Natural killer cell treated with Interleukin-12 subunit alpha and Interleukin-12 subunit beta and Interleukin-15 and Interleukin-18, amount 100 ng/mL, for 72 hours (primary cell): ENCODE measurements around the gene CST11. TPM values are rescaled to one million over a fixed set of nuclear protein-coding genes. Genes with fewer than 3 reads are reported as not detected.
A peak's percentile ranks its signal among the peaks of the same experiment; 100 is the strongest.

Source experiments
- ATAC-seq, 2 donors: fragments of 150-1000 bp; cut with Tn5 transposase in 1 of 2; sonication (Bioruptor Pico), chemical (Tn5 transposase) in 1 of 2; 2 replicates each; pipeline ENCODE4 v1.10.0; 2021
- DNase-seq: peaks from one replicate; pipeline ENCODE4 v3.0.0; 2022; ENCODE audit warnings: low spot score
- H3K27ac Mint-ChIP-seq, 2 donors: 1 replicate in 1 of 2; 2 replicates in 1 of 2; pipeline ENCODE4 v1.8.0; 2022; ENCODE audit warnings: mixed read lengths in 2 of 2, mild to moderate bottlenecking in 1 of 2, moderate library complexity in 1 of 2
- H3K27me3 Mint-ChIP-seq, 2 donors: 1 replicate in 1 of 2; 2 replicates in 1 of 2; pipeline ENCODE4 v1.8.0; 2022; ENCODE audit warnings: mixed read lengths in 2 of 2
- H3K36me3 Mint-ChIP-seq: one replicate; pipeline ENCODE4 v1.8.0; 2022; ENCODE audit warnings: mixed read lengths
- H3K4me1 Mint-ChIP-seq, 2 donors: 1 replicate in 1 of 2; 2 replicates in 1 of 2; pipeline ENCODE4 v1.8.0; 2022; ENCODE audit warnings: low read depth in 2 of 2, mixed read lengths in 2 of 2, mild to moderate bottlenecking in 1 of 2
- H3K4me3 Mint-ChIP-seq: one replicate; pipeline ENCODE4 v1.8.0; 2022; ENCODE audit warnings: mixed read lengths
- H3K9me3 Mint-ChIP-seq: 2 replicates; pipeline ENCODE4 v1.8.0; 2022; ENCODE audit warnings: mixed read lengths
- total RNA-seq, 2 donors: library from RNA; stranded (reverse); gene quantifications; one replicate each; pipeline ENCODE4 v1.2.3, GENCODE V29; 2022

Gene CST11
- total RNA-seq, 2 donors from 2014 or later = not detected

DNA sequence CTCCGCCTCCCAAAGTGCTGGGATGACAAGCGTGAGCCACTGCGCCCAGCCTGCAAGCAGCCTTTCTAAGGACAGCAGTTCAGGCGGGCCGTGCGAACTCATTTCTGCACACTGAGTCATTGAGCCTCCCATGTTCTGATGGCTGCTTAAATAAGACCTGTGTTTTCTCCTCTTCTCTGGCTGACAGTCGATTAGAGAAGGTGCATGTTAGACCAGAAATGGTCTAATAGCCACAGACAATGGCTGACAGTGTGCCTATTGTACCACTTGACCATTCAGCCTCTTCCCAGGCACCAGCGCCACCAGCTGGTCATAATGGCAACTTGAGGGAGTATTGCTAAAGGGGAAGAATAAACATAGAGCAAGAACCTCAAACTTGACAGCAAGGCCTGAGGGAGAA is 6.2 kb downstream of the CST11 start:
- no peaks in the 10 kb centered on the region for H3K36me3 Mint-ChIP-seq
- H3K4me1 Mint-ChIP-seq = peaks cover 0 to 20% of the 10 kb centered on the region in 2 donors
- H3K27ac Mint-ChIP-seq = peak overlapping the region in 1 of 2 donors; percentile 74
- H3K27me3 Mint-ChIP-seq = no peaks in the 10 kb centered on the region
- no peak overlapping the region for H3K4me3 Mint-ChIP-seq
- DNase-seq = no peak
- H3K9me3 Mint-ChIP-seq = no peaks in the 10 kb centered on the region
- no peak for ATAC-seq

- DNase-seq (no peak), ATAC-seq (no peak)
- H3K36me3 Mint-ChIP-seq = no peaks in the 10 kb centered on the region
- H3K9me3 Mint-ChIP-seq = no peaks in the 10 kb centered on the region
- H3K27ac Mint-ChIP-seq = no peak overlapping the region
- H3K4me3 Mint-ChIP-seq = no peak overlapping the region
- peaks cover 0 to 16% of the 10 kb centered on the region in 2 donors for H3K4me1 Mint-ChIP-seq
- H3K27me3 Mint-ChIP-seq = no peaks in the 10 kb centered on the region
These were observed 7.0 kb downstream of the CST11 start for GRCh38 chr20:23445596-23446217.

- H3K27ac Mint-ChIP-seq = no peak overlapping the region
- no peak overlapping the region for H3K4me3 Mint-ChIP-seq
- no peaks in the 10 kb centered on the region for H3K36me3 Mint-ChIP-seq
- peaks cover 0 to 14% of the 10 kb centered on the region in 2 donors for H3K4me1 Mint-ChIP-seq
- H3K27me3 Mint-ChIP-seq = no peaks in the 10 kb centered on the region
- ATAC-seq (no peak), DNase-seq (no peak)
- no peaks in the 10 kb centered on the region for H3K9me3 Mint-ChIP-seq
These were observed 7.8 kb downstream of the CST11 start for GRCh38 chr20:23444859-23445258.

DNA sequence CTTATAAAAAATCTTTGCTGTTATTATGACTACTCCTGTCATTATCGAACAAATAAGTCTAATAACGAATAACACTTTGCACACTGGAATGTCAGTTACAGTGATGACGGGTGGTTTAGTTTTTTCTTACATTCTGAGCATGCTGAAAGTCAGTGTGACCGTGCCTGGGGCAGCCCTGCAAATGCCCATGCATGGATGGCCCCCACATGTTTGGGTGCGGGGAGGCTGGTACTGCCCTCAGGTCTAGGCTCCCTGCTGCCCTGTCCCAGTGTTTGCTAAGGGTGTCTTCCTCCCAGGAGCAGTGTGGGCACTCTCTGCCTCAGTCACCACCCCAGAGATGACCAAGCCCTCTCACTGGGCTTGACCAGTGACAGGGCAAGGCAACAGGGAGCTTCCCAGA is 10.2 kb downstream of the CST11 start:
- Mint-ChIP-seq H3K4me3 (no peak overlapping the region), H3K27me3 (peaks cover 0 to 2% of the 10 kb centered on the region in 2 donors), H3K4me1 (peaks cover 0 to 7% of the 10 kb centered on the region in 2 donors), H3K9me3 (no peaks in the 10 kb centered on the region), H3K36me3 (no peaks in the 10 kb centered on the region), H3K27ac (no peak overlapping the region)
- no peak for DNase-seq
- ATAC-seq = no peak

DNA sequence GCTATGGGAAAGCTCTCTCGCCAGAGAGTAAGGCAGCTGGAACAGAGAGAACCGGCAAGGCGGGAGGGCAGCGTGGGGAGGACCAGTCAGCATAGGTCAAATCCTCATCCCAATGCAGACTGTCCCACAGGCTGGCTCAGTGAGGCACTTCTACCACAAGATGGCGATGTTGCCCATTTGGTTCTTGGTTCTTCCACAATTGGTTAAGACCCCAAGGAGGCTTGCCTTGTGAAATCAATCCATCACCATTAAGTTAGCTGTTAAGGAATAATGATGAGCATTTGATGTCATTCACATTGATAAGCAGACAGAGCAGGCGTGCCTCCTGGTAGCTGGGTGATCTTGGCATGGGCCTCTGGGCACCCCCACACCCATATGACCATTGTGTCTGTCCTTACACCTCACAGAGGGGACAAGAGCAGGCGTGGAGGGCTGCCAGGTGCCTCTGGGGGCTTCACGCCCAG is 10.8 kb downstream of the CST11 start:
- peaks cover 0 to 7% of the 10 kb centered on the region in 2 donors for H3K4me1 Mint-ChIP-seq
- DNase-seq (no peak), ATAC-seq (peak; percentile 74 to 87)
- no peaks in the 10 kb centered on the region for H3K9me3 Mint-ChIP-seq
- no peaks in the 10 kb centered on the region for H3K36me3 Mint-ChIP-seq
- no peak overlapping the region for H3K4me3 Mint-ChIP-seq
- peaks cover 0 to 2% of the 10 kb centered on the region in 2 donors for H3K27me3 Mint-ChIP-seq
- no peak overlapping the region for H3K27ac Mint-ChIP-seq

DNA sequence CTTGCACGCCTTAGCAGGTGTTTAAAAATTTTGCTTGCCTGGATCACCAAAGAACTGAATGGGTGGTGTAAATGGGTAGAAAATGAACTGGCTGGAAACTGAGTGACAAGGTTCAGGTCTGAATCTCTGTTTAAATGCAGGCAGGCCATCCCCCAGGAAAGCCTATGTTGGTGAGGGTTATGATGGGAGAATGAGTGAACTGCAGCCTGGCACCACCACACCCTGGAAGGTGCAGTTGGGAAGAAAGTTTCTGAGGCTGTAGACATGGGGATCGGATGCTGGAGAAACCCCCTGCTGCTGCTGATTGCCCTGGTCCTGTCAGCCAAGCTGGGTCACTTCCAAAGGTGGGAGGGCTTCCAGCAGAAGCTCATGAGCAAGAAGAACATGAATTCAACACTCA is 12.7 kb downstream of the CST11 start:
- peaks cover 0 to 3% of the 10 kb centered on the region in 2 donors for H3K4me1 Mint-ChIP-seq
- no peak for ATAC-seq
- no peaks in the 10 kb centered on the region for H3K9me3 Mint-ChIP-seq
- peaks cover 2 to 5% of the 10 kb centered on the region in 2 donors for H3K27me3 Mint-ChIP-seq
- no peaks in the 10 kb centered on the region for H3K36me3 Mint-ChIP-seq
- no peak overlapping the region for H3K4me3 Mint-ChIP-seq
- no peak overlapping the region for H3K27ac Mint-ChIP-seq
- DNase-seq = no peak

- Mint-ChIP-seq H3K4me1 (peaks cover 0 to 3% of the 10 kb centered on the region in 2 donors), H3K27me3 (peaks cover 2 to 8% of the 10 kb centered on the region in 2 donors), H3K27ac (no peak overlapping the region), H3K36me3 (no peaks in the 10 kb centered on the region), H3K9me3 (no peaks in the 10 kb centered on the region), H3K4me3 (no peak overlapping the region)
- ATAC-seq (no peak), DNase-seq (no peak)
These were observed 14.0 kb downstream of the CST11 start for GRCh38 chr20:23438661-23439060.

DNA sequence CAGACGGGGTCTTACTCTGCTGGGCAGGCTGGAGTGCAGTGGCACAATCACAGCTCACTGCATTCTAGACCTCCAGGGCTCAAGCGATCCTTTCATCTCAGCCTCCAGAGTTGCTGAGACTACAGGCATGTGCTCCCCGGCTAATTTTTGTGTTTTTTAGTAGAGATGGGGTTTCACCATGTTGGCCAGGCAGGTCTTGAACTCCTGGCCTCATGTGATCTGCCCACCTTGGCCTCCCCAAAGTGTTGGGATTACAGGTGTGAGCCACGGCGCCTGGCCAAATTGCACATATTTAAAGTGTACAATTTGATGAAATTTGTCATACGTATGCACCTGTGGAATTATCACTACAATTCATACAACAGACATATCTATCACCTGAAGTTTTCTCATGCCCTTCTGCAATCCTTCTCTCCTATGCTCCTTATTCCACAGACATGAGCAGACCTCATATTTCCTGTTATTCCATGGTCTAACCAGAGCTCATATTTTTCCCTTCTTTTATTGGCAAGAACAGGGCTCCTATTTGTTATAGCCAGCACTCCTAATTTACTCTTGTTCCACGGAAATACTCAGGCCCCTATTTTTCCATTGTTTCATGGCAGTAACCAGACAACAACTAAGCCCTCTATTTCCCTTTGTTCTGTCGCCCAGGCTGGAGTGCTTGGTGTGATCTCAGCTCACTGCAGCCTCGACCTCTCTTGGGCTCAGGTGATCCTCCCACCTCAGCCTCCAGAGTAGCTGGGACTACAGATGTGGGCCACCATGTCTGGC is 15.4 kb downstream of the CST11 start:
- no peak for ATAC-seq
- Mint-ChIP-seq H3K4me1 (peaks cover 0 to 3% of the 10 kb centered on the region in 2 donors), H3K27ac (no peak overlapping the region), H3K27me3 (peaks cover 2 to 8% of the 10 kb centered on the region in 2 donors), H3K9me3 (no peaks in the 10 kb centered on the region), H3K36me3 (no peaks in the 10 kb centered on the region), H3K4me3 (no peak overlapping the region)
- no peak for DNase-seq

DNA sequence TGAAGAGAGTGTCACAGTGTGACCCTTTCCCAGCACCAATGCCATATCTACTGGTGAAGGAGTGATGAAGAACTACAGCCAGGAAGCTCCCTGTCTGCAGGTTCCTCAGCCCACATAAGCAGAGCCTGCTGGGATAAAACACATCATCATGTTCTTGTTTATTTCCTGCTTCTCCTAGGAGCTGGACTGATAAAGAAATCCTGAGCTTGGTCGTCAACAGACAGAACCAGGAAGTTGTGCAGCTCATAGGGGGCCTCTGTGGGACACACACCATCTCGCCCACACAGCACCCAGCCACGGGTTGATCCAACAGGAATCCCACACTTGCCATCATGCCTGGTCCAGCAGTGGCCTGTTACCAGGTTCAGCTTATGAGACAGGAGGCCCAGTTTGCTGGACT is 16.0 kb downstream of the CST11 start:
- Mint-ChIP-seq H3K27ac (no peak overlapping the region), H3K36me3 (no peaks in the 10 kb centered on the region), H3K27me3 (peaks cover 2 to 8% of the 10 kb centered on the region in 2 donors), H3K4me3 (no peak overlapping the region), H3K9me3 (no peaks in the 10 kb centered on the region), H3K4me1 (no peaks in the 10 kb centered on the region)
- ATAC-seq = no peak
- no peak for DNase-seq

- no peak overlapping the region for H3K4me3 Mint-ChIP-seq
- H3K4me1 Mint-ChIP-seq = no peaks in the 10 kb centered on the region
- no peaks in the 10 kb centered on the region for H3K36me3 Mint-ChIP-seq
- no peaks in the 10 kb centered on the region for H3K9me3 Mint-ChIP-seq
- no peak for ATAC-seq
- no peak overlapping the region for H3K27ac Mint-ChIP-seq
- peaks cover 2 to 8% of the 10 kb centered on the region in 2 donors for H3K27me3 Mint-ChIP-seq
- DNase-seq = no peak
These were observed 16.8 kb downstream of the CST11 start for GRCh38 chr20:23435626-23436539.

DNA sequence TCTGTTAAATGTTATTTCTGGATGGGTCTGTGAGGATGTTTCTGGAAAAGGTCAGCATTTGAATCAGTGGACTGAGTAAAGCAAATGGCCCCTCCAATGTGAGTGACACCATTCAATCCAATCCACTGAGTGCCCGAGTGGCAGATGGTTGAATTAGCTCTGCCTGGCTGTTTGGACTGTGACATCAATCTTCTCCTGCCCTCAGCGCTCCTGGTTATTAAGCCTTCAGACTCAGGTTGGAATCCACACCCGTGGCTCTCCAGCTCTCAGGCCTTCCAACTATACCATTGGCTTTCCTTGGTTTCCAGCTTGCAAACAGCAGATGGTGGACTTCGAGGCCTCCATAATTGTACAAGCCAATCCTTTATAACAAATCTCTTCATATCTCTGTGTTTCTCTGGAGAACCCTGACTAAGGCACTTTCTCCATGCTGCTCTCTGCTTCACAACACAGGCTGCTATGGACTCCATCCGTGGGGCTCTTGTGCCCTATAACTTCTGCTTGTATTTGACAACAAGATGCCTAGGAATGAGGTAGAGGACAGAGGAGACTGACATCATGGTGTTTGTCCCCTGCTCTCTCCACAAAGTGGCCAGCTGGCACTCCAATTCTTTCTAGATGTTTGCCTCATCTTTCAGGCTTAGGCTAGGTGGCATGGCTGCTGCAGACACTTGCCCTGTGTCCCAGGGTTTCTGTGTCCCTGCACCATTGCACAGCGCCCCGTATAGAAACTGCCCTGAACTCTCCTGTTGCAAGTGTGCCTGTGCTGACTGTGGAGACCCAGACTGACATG is 18.0 kb downstream of the CST11 start:
- no peak overlapping the region for H3K27ac Mint-ChIP-seq
- ATAC-seq (no peak), DNase-seq (no peak)
- no peaks in the 10 kb centered on the region for H3K4me1 Mint-ChIP-seq
- H3K27me3 Mint-ChIP-seq = peaks cover 2 to 8% of the 10 kb centered on the region in 2 donors
- no peaks in the 10 kb centered on the region for H3K36me3 Mint-ChIP-seq
- H3K9me3 Mint-ChIP-seq = no peaks in the 10 kb centered on the region
- H3K4me3 Mint-ChIP-seq = no peak overlapping the region

- no peak for ATAC-seq
- no peak for DNase-seq
- H3K27ac Mint-ChIP-seq = no peak overlapping the region
- no peaks in the 10 kb centered on the region for H3K4me1 Mint-ChIP-seq
- H3K36me3 Mint-ChIP-seq = no peaks in the 10 kb centered on the region
- no peak overlapping the region for H3K4me3 Mint-ChIP-seq
- peaks cover 0 to 8% of the 10 kb centered on the region in 2 donors for H3K27me3 Mint-ChIP-seq
- no peaks in the 10 kb centered on the region for H3K9me3 Mint-ChIP-seq
These were observed 19.0 kb downstream of the CST11 start for GRCh38 chr20:23433628-23434027.

DNA sequence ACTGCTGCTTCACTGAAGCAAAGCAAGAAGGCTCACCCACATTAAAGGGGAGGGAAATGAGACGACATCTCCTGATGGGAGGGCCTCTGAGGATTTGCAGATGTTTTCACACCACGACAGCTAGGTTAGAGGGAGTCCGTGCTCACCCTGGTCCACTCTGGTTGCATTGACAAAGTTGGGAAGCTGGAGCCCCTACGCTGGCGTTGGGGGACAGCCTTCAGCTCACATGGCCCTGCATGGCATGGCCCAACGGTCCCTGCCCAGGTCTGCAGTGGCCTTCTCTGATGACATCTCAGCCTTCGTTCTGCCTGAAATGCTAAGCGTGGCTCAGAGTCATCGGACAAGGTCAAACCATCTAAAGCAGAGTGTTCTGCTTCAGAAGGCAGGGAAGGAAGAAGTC is 27.5 kb downstream of the CST11 start:
- H3K36me3 Mint-ChIP-seq = peaks cover under 1% of the 10 kb centered on the region
- H3K4me3 Mint-ChIP-seq = no peak overlapping the region
- ATAC-seq (no peak), DNase-seq (no peak)
- no peak overlapping the region for H3K27ac Mint-ChIP-seq
- H3K27me3 Mint-ChIP-seq = peaks cover 0 to 6% of the 10 kb centered on the region in 2 donors
- no peaks in the 10 kb centered on the region for H3K9me3 Mint-ChIP-seq
- peaks cover 7 to 12% of the 10 kb centered on the region in 2 donors for H3K4me1 Mint-ChIP-seq
